Uterus (tissue), 2 donors: ENCODE measurements around the gene ASAP3.

Experiments
- POLR2A ChIP-seq, 2 donors: fragments of 450-650 bp; IDR thresholded peaks; one replicate each; pipeline ENCODE4 v1.6.1; 2016; ENCODE audit warnings: antibody characterized with exemption in 2 of 2, mild to moderate bottlenecking in 1 of 2, moderate library complexity in 1 of 2
- TF ChIP-seq, protein P1 (sequence below), 4 experiments: fragments of 200-600 bp in 2 of 4; fragments of 450-650 bp in 2 of 4; sonication (generic) in 2 of 4; IDR thresholded peaks; one replicate each; pipeline ENCODE4 v1.5.1; 2016 to 2019; ENCODE audit warnings: antibody characterized with exemption in 4 of 4, mild to moderate bottlenecking in 2 of 4, moderate library complexity in 1 of 4

DNA sequence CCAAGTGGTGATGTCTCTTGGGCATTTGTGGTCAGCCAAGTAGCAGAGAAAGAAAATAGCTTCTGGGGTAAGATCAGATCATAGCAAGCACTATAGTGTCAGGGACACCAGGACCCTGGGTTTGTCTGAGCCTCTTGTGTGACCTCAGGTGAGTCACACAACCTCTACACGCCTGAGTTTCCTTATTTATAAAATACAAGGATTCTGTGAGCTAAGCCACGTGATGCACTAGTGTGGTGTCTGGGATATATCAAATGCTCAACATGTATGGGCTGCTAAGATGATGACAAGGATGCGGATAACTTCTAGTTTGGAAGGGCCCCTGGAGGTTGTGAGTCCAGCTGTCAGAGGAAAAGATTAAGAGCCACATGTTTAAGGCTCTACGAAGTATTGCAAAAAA lies 89.8 kb downstream of the ASAP3 start:
- TF ChIP-seq, protein P1, sequence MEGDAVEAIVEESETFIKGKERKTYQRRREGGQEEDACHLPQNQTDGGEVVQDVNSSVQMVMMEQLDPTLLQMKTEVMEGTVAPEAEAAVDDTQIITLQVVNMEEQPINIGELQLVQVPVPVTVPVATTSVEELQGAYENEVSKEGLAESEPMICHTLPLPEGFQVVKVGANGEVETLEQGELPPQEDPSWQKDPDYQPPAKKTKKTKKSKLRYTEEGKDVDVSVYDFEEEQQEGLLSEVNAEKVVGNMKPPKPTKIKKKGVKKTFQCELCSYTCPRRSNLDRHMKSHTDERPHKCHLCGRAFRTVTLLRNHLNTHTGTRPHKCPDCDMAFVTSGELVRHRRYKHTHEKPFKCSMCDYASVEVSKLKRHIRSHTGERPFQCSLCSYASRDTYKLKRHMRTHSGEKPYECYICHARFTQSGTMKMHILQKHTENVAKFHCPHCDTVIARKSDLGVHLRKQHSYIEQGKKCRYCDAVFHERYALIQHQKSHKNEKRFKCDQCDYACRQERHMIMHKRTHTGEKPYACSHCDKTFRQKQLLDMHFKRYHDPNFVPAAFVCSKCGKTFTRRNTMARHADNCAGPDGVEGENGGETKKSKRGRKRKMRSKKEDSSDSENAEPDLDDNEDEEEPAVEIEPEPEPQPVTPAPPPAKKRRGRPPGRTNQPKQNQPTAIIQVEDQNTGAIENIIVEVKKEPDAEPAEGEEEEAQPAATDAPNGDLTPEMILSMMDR (IDR thresholded peaks at IDR 0.05) = no peak
- TF ChIP-seq POLR2A (IDR thresholded peaks at IDR 0.05) = no peak
